Endothelial cell of umbilical vein (primary cell): ENCODE data around the gene ZFAND2B. TPM values are rescaled to one million over a fixed set of nuclear protein-coding genes. Genes with fewer than 3 reads are reported as not detected.

Source experiments
- BruUV-seq: library from RNA; stranded (reverse); fragments of 400-500 nt; replicated peaks from 2 replicates; lab custom pipeline; 2021; lab: Mats Ljungman, UMichigan
- CTCF ChIA-PET: fragments of 300-600, 350-600 bp; sonication (Branson Sonifier 250); formaldehyde crosslinking; loops from one replicate; lab custom pipeline; 2021; ENCODE audit warnings: antibody characterized with exemption, inconsistent platforms; lab: Charles Lee
- POLR2A ChIA-PET: fragments of 300-600, 350-600 bp; sonication (Branson Sonifier 250); formaldehyde crosslinking; loops from one replicate; lab custom pipeline; 2021; ENCODE audit warnings: antibody characterized with exemption, inconsistent platforms; lab: Charles Lee
- DNase-seq: peaks from one replicate; pipeline ENCODE4 v3.0.0-alpha.2; 2011; ENCODE audit warnings: low read depth, low spot score
- FAIRE-seq: peaks from 2 replicates; lab custom pipeline; 2011; peaks lifted over from hg19 to GRCh38; lab: Jason Lieb, UNC
- H2AFZ ChIP-seq: 2 replicates; pipeline ENCODE4 v1.6.0; 2012; ENCODE audit warnings: low read depth, low read length, control low read depth, inconsistent platforms
- H3K27ac ChIP-seq: 2 replicates; pipeline ENCODE4 v1.5.1; 2011; ENCODE audit warnings: low read depth, mild to moderate bottlenecking, control low read depth, low read length, moderate library complexity; ENCODE audit not compliant: insufficient read depth
- H3K27me3 ChIP-seq, 2 experiments: 2 replicates each; pipeline versions ENCODE4 v1.6.0 to v1.6.1; 2011; ENCODE audit warnings: low read length in 2 of 2, mixed read lengths in 1 of 2; ENCODE audit not compliant: control insufficient read depth in 2 of 2, insufficient read depth in 2 of 2
- H3K36me3 ChIP-seq, 2 experiments: 2 replicates in 1 of 2; 3 replicates in 1 of 2; pipeline ENCODE4 v1.5.1; 2011; ENCODE audit warnings: low read length in 2 of 2, mild to moderate bottlenecking in 1 of 2, moderate library complexity in 1 of 2; ENCODE audit not compliant: control insufficient read depth in 2 of 2, insufficient read depth in 2 of 2; ENCODE audit errors: extremely low read depth in 1 of 2
- H3K4me1 ChIP-seq: 3 replicates; pipeline ENCODE4 v1.5.1; 2011; ENCODE audit warnings: mild to moderate bottlenecking, low read length; ENCODE audit not compliant: control insufficient read depth, insufficient read depth; ENCODE audit errors: extremely low read depth
- H3K4me2 ChIP-seq: 2 replicates; pipeline ENCODE4 v1.6.1; 2011; ENCODE audit warnings: low read length, control low read depth, mixed read lengths; ENCODE audit not compliant: insufficient read depth
- H3K4me3 ChIP-seq, 3 experiments: fragments of 200-600 bp in 1 of 3; sonication (generic), shearing (Covaris generic) in 1 of 3; replicated peaks in 1 of 3; 2 replicates each; pipeline ENCODE4 v1.5.1; 2011 to 2016; ENCODE audit warnings: control low read depth in 3 of 3, low read length in 3 of 3, mild to moderate bottlenecking in 2 of 3, inconsistent platforms in 1 of 3, low read depth in 1 of 3, moderate library complexity in 1 of 3; ENCODE audit not compliant: insufficient read depth in 1 of 3
- H3K79me2 ChIP-seq: 2 replicates; pipeline ENCODE4 v1.6.0; 2012; ENCODE audit warnings: low read length, inconsistent platforms; ENCODE audit not compliant: control insufficient read depth, insufficient read depth
- H3K9ac ChIP-seq: replicated peaks from 2 replicates; pipeline ENCODE3; 2011; ENCODE audit warnings: low read length, control low read depth; ENCODE audit not compliant: insufficient read depth; ENCODE audit errors: extremely low read depth
- H3K9me1 ChIP-seq: replicated peaks from 3 replicates; pipeline ENCODE4 v1.6.0; 2011; ENCODE audit warnings: mild to moderate bottlenecking, low read length; ENCODE audit not compliant: control insufficient read depth, insufficient read depth; ENCODE audit errors: extremely low read depth
- H3K9me3 ChIP-seq: replicated peaks from 2 replicates; pipeline ENCODE4 v1.5.1; 2012; ENCODE audit warnings: low read length, inconsistent platforms; ENCODE audit not compliant: control insufficient read depth, insufficient read depth
- H4K20me1 ChIP-seq: replicated peaks from 2 replicates; pipeline ENCODE3; 2011; ENCODE audit warnings: mild to moderate bottlenecking, low read length; ENCODE audit not compliant: control insufficient read depth, insufficient read depth; ENCODE audit errors: extremely low read depth
- CTCF ChIP-seq, 2 donors: IDR thresholded peaks; 1 replicate in 1 of 2; 2 replicates in 1 of 2; pipeline ENCODE4 v1.5.1; 2011; ENCODE audit warnings: low read length in 2 of 2, mild to moderate bottlenecking in 2 of 2, moderate library complexity in 2 of 2, control low read depth in 1 of 2, inconsistent platforms in 1 of 2, low read depth in 1 of 2; ENCODE audit not compliant: insufficient read depth in 1 of 2; ENCODE audit errors: extremely low read depth in 1 of 2
- EZH2 ChIP-seq: IDR thresholded peaks from 2 replicates; pipeline ENCODE4 v1.6.1; 2012; ENCODE audit warnings: borderline replicate concordance, low read depth, mild to moderate bottlenecking, moderate library complexity, low read length, inconsistent platforms; ENCODE audit not compliant: severe bottlenecking
- FOS ChIP-seq: IDR thresholded peaks from 2 replicates; pipeline ENCODE4 v1.6.1; 2011; ENCODE audit warnings: mild to moderate bottlenecking, low read length, moderate library complexity, borderline replicate concordance; ENCODE audit not compliant: insufficient read depth
- GATA2 ChIP-seq: IDR thresholded peaks from 2 replicates; pipeline ENCODE4 v1.7.0; 2011; ENCODE audit warnings: low read depth, mild to moderate bottlenecking, moderate library complexity, mixed read lengths, low read length; ENCODE audit not compliant: insufficient read length, insufficient read depth
- JUN ChIP-seq: IDR thresholded peaks from 2 replicates; pipeline ENCODE4 v1.6.1; 2011; ENCODE audit warnings: borderline replicate concordance, low read depth; ENCODE audit not compliant: insufficient read length, insufficient read depth
- MYC ChIP-seq: IDR thresholded peaks from one replicate; pipeline ENCODE4 v1.6.1; 2011; ENCODE audit warnings: mild to moderate bottlenecking, low read depth, low read length
- POLR2A ChIP-seq: IDR thresholded peaks from 2 replicates; pipeline ENCODE4 v1.6.1; 2012; ENCODE audit warnings: low read depth, mild to moderate bottlenecking, control low read depth, low read length
- POLR2AphosphoS5 ChIP-seq: IDR thresholded peaks from 2 replicates; pipeline ENCODE4 v1.6.1; 2012; ENCODE audit warnings: low read depth, mild to moderate bottlenecking, control low read depth, low read length, moderate library complexity; ENCODE audit not compliant: insufficient read depth
- dilution Hi-C: fragments of 300-500 bp; cut with MboI; formaldehyde crosslinking; loops from one replicate; pipeline ENCODE4 v1.15.0; 2019; ENCODE audit warnings: low sequenced_read_pairs; ENCODE audit not compliant: extremely low pct_ligation_motif_present
- intact Hi-C: fragments of 100-400 bp; cut with micrococcal nuclease; formaldehyde crosslinking; loops from one replicate; pipeline ENCODE4 v1.10.0; 2022
- polyA plus RNA-seq, 4 experiments: library from polyadenylated mRNA; depleted of rRNA in 3 of 4; stranded (reverse) in 3 of 4; unstranded in 1 of 4; fragments of >200 nt; gene quantifications; 2 replicates each; pipeline versions ENCODE4 v1.2.1 to v1.2.3, GENCODE V29; 2011 to 2012; ENCODE audit warnings: missing spikeins in 1 of 4
- total RNA-seq: library from RNA; stranded (reverse); gene quantifications from 2 replicates; pipeline ENCODE4 v1.2.3, GENCODE V29; 2021
- TF ChIP-seq, protein P1 (sequence below): IDR thresholded peaks from 2 replicates; pipeline ENCODE4 v1.6.1; 2011; ENCODE audit not compliant: insufficient read depth, insufficient read length

ZFAND2B gene
- total and polyA plus RNA-seq, 2 donors (not counting 3 experiments of a cell fraction or from before 2014, with no cell fraction given), result 23.3 to 52.0 TPM

DNA sequence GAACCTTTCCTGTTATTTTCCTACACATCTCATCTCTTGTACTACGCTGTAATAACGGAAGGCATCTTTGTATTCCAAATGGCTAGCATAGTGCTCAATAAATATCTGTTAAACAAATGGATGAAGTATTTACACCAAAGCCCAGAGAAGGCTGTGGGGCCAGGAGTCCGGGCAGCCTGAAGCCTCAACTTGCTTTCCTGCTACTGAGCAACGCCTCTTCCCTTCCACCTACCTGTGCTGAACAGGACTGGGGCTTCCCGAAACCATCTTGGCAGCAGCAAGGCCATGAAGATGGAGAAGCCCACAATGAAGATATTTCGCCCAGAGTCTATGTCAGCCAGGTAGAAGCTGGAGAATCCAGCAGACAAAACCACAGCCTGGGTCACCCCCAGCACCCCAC is 43.4 kb upstream of the ZFAND2B start:
- no peak overlapping the region for H3K4me3 ChIP-seq
- H3K9me3 ChIP-seq, result no peaks in the 10 kb centered on the region
- H3K9me1 ChIP-seq, result no peaks in the 10 kb centered on the region
- no peak overlapping the region for H3K27ac ChIP-seq
- no peak for DNase-seq
- H3K9ac ChIP-seq, result no peak overlapping the region
- no TSS peak for BruUV-seq
- no peak for FAIRE-seq
- no peaks in the 10 kb centered on the region for H4K20me1 ChIP-seq
- H2AFZ ChIP-seq, result no peak overlapping the region
- intact Hi-C loops, result no loop called here
- H3K4me1 ChIP-seq, result peaks cover 10% of the 10 kb centered on the region
- no peaks in the 10 kb centered on the region for H3K36me3 ChIP-seq
- TF ChIP-seq POLR2A, result no peak
- TF ChIP-seq, protein P1, sequence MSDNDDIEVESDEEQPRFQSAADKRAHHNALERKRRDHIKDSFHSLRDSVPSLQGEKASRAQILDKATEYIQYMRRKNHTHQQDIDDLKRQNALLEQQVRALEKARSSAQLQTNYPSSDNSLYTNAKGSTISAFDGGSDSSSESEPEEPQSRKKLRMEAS, result no peak
- no peak for TF ChIP-seq FOS
- TF ChIP-seq EZH2, result no peak
- TF ChIP-seq MYC, result no peak
- TF ChIP-seq POLR2AphosphoS5, result no peak
- no peak for TF ChIP-seq JUN
- no peak for TF ChIP-seq GATA2
- TF ChIP-seq CTCF (IDR thresholded peaks at IDR 0.05; ENCODE audit: extremely low read depth in 1 of 2, insufficient read depth in 1 of 2, low read depth in 1 of 2, low read length in 2 of 2), result no peak
- POLR2A ChIA-PET, result no interaction called here
- no peak overlapping the region for H3K4me2 ChIP-seq
- dilution Hi-C loops, result no loop called here
- no peaks in the 10 kb centered on the region for H3K79me2 ChIP-seq
- no peaks in the 10 kb centered on the region for H3K27me3 ChIP-seq
- CTCF ChIA-PET, result interaction anchor here (1.1 to 1.4 kb wide), 2 partner anchors 46 to 133 kb away, joined by 3 to 4 read pairs; no protein-coding TSS in a partner anchor
